Common myeloid progenitor, CD34-positive (primary cell): ENCODE measurements around the gene ABLIM2.

ENCODE experiments used
- CTCF ChIA-PET: fragments of 350-600 bp; sonication (Branson Sonifier 250); formaldehyde crosslinking; loops from one replicate; lab custom pipeline; 2021; ENCODE audit warnings: antibody characterized with exemption; lab: Charles Lee
- POLR2A ChIA-PET: fragments of 350-600 bp; sonication (Branson Sonifier 250); formaldehyde crosslinking; loops from one replicate; lab custom pipeline; 2021; ENCODE audit warnings: antibody characterized with exemption; lab: Charles Lee
- DNase-seq, 3 donors: peaks; one replicate each; pipeline versions ENCODE4 v3.0.0 to v3.0.0-alpha.2; 2013
- H3K27ac ChIP-seq, 2 experiments: 1 replicate in 1 of 2; 2 replicates in 1 of 2; pipeline ENCODE4 v1.7.0; 2013; ENCODE audit warnings: inconsistent platforms in 2 of 2, low read length in 2 of 2, mild to moderate bottlenecking in 2 of 2, low read depth in 1 of 2, moderate library complexity in 1 of 2; ENCODE audit not compliant: severe bottlenecking in 2 of 2, insufficient read depth in 1 of 2, poor library complexity in 1 of 2
- H3K27me3 ChIP-seq, 5 experiments: replicated peaks in 2 of 5; 1 replicate in 3 of 5; 2 replicates in 2 of 5; pipeline versions ENCODE4 v1.6.1 to v1.7.0; 2013; ENCODE audit warnings: low read length in 4 of 5, mild to moderate bottlenecking in 2 of 5, moderate library complexity in 2 of 5, inconsistent platforms in 1 of 5; ENCODE audit not compliant: insufficient read depth in 5 of 5, control insufficient read depth in 4 of 5
- H3K36me3 ChIP-seq, 4 experiments: 1 replicate in 2 of 4; 2 replicates in 2 of 4; pipeline versions ENCODE4 v1.6.1 to v1.7.0; 2013; ENCODE audit warnings: low read length in 3 of 4, control low read depth in 1 of 4, mild to moderate bottlenecking in 1 of 4; ENCODE audit not compliant: control insufficient read depth in 4 of 4, insufficient read depth in 4 of 4
- H3K4me1 ChIP-seq, 4 experiments: 1 replicate in 3 of 4; 2 replicates in 1 of 4; pipeline versions ENCODE4 v1.6.1 to v1.7.1; 2013; ENCODE audit warnings: low read length in 3 of 4, mild to moderate bottlenecking in 3 of 4, control low read depth in 1 of 4, inconsistent platforms in 1 of 4, moderate library complexity in 1 of 4; ENCODE audit not compliant: control insufficient read depth in 4 of 4, insufficient read depth in 4 of 4; ENCODE audit errors: control extremely low read depth in 1 of 4
- H3K4me3 ChIP-seq, 7 experiments: 1 replicate in 4 of 7; 2 replicates in 3 of 7; pipeline versions ENCODE4 v1.5.1 to v1.7.0; 2013; ENCODE audit warnings: mild to moderate bottlenecking in 7 of 7, low read length in 6 of 7, moderate library complexity in 6 of 7, inconsistent platforms in 2 of 7, low read depth in 2 of 7, control low read depth in 1 of 7; ENCODE audit not compliant: insufficient read depth in 4 of 7, control insufficient read depth in 1 of 7; ENCODE audit errors: extremely low read depth in 1 of 7
- H3K9me3 ChIP-seq, 5 experiments: 1 replicate in 4 of 5; 2 replicates in 1 of 5; pipeline versions ENCODE4 v1.6.1 to v1.7.1; 2013; ENCODE audit warnings: low read length in 4 of 5, mild to moderate bottlenecking in 2 of 5, inconsistent platforms in 1 of 5, low read depth in 1 of 5, moderate library complexity in 1 of 5; ENCODE audit not compliant: control insufficient read depth in 4 of 5, insufficient read depth in 2 of 5; ENCODE audit errors: control extremely low read depth in 1 of 5
- WGBS: methylation state at CpG from one replicate; pipeline ENCODE4 v1.1.5; 2013; ENCODE audit not compliant: insufficient coverage; 5-methylcytosine and 5-hydroxymethylcytosine counted together

Gene ABLIM2

GRCh38 chr4:7985072-7985471 lies 173.5 kb downstream of the ABLIM2 start:
- WGBS, result 88% methylated on average over 10 of the region's 12 CpGs
- no peaks in the 10 kb centered on the region for H3K36me3 ChIP-seq
- DNase-seq, result no peak
- H3K4me3 ChIP-seq, result no peak overlapping the region
- H3K9me3 ChIP-seq, result peaks cover 0 to 4% (median 4%) of the 10 kb centered on the region in 5 experiments
- peaks cover 0 to 56% (median 8%) of the 10 kb centered on the region in 5 experiments for H3K27me3 ChIP-seq
- peaks cover 0 to 1% (median 0%) of the 10 kb centered on the region in 4 experiments for H3K4me1 ChIP-seq
- H3K27ac ChIP-seq, result no peak overlapping the region
- ChIA-PET CTCF (interaction anchor here (0.9 to 5.3 kb wide), 5 partner anchors 15 to 216 kb away, joined by 3 to 73 read pairs (median 5); no protein-coding TSS in a partner anchor), POLR2A (no interaction called here)

GRCh38 chr4:7984286-7984925 lies 174.2 kb downstream of the ABLIM2 start:
- H3K27ac ChIP-seq, result no peak overlapping the region
- no peak overlapping the region for H3K4me3 ChIP-seq
- POLR2A ChIA-PET, result no interaction called here
- H3K27me3 ChIP-seq, result peaks cover 0 to 62% (median 11%) of the 10 kb centered on the region in 5 experiments
- H3K9me3 ChIP-seq, result peaks cover 0 to 4% (median 0%) of the 10 kb centered on the region in 5 experiments
- CTCF ChIA-PET, result interaction anchor here (1.1 to 2.1 kb wide), 2 partner anchors 16 to 215 kb away, joined by 3 to 5 read pairs; no protein-coding TSS in a partner anchor
- DNase-seq, result no peak
- no peaks in the 10 kb centered on the region for H3K36me3 ChIP-seq
- 90% methylated on average over 31 of the region's 31 CpGs for WGBS
- H3K4me1 ChIP-seq, result peaks cover 0 to 1% (median 0%) of the 10 kb centered on the region in 4 experiments

- CTCF ChIA-PET, result interaction anchor here (1.3 kb wide), 1 partner anchor 15 kb away, joined by 3 read pairs; no protein-coding TSS in a partner anchor
- peaks cover 0 to 1% (median 0%) of the 10 kb centered on the region in 4 experiments for H3K4me1 ChIP-seq
- H3K27ac ChIP-seq, result no peak overlapping the region
- peaks cover 0 to 74% (median 14%) of the 10 kb centered on the region in 5 experiments for H3K27me3 ChIP-seq
- no peaks in the 10 kb centered on the region for H3K9me3 ChIP-seq
- H3K36me3 ChIP-seq, result no peaks in the 10 kb centered on the region
- POLR2A ChIA-PET, result no interaction called here
- DNase-seq, result no peak
- WGBS, result 97% methylated on average over 15 of the region's 17 CpGs
- H3K4me3 ChIP-seq, result no peak overlapping the region
These were observed 175.3 kb downstream of the ABLIM2 start for GRCh38 chr4:7983296-7983695.

- 65% methylated on average over 7 of the region's 8 CpGs for WGBS
- no peak for DNase-seq
- H3K27ac ChIP-seq, result no peak overlapping the region
- H3K4me3 ChIP-seq, result no peak overlapping the region
- ChIA-PET POLR2A (no interaction called here), CTCF (interaction anchor here (1.3 to 1.7 kb wide), 3 partner anchors 12 to 177 kb away, joined by 3 to 4 read pairs (median 4); no protein-coding TSS in a partner anchor)
- no peaks in the 10 kb centered on the region for H3K9me3 ChIP-seq
- H3K4me1 ChIP-seq, result peaks cover 0 to 1% (median 0%) of the 10 kb centered on the region in 4 experiments
- H3K36me3 ChIP-seq, result no peaks in the 10 kb centered on the region
- peaks cover 0 to 73% (median 14%) of the 10 kb centered on the region in 5 experiments for H3K27me3 ChIP-seq
These were observed 176.7 kb downstream of the ABLIM2 start for GRCh38 chr4:7981738-7982394.

DNA sequence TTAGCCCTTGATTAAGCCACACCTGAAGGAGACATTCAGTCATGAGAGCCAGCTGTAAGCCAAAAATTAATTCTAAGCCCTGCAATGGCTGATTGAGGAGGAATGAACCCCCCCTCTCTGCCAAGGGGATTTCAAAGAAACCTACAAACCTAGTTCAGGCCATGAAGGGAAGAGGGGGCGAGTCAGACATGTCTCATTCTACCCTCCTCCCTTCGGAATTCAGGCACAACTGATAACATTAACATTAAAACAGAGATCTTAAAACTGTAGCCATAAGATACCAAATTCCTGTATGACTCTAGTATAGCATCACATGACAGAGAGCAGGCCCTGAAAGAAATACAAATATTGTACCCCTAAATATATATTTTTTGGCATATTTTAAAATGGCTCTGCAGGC lies 178.6 kb downstream of the ABLIM2 start:
- CTCF ChIA-PET, result no interaction called here
- no CpG with 5 or more reads among the region's 2 CpGs for WGBS
- Histone ChIP-seq H3K9me3 (no peaks in the 10 kb centered on the region), H3K4me1 (no peaks in the 10 kb centered on the region), H3K27ac (no peak overlapping the region), H3K27me3 (peaks cover 0 to 62% (median 12%) of the 10 kb centered on the region in 5 experiments), H3K36me3 (no peaks in the 10 kb centered on the region), H3K4me3 (no peak overlapping the region)
- DNase-seq, result no peak
- POLR2A ChIA-PET, result no interaction called here

GRCh38 chr4:7979652-7979968 lies 179.0 kb downstream of the ABLIM2 start:
- Histone ChIP-seq H3K27ac (no peak overlapping the region), H3K36me3 (no peaks in the 10 kb centered on the region), H3K27me3 (peaks cover 0 to 60% (median 13%) of the 10 kb centered on the region in 5 experiments), H3K4me3 (no peak overlapping the region), H3K9me3 (no peaks in the 10 kb centered on the region), H3K4me1 (no peaks in the 10 kb centered on the region)
- 21% methylated on average over 2 of the region's 4 CpGs for WGBS
- ChIA-PET POLR2A (no interaction called here), CTCF (no interaction called here)
- DNase-seq, result no peak
